NCI-H2029 (cell line): ENCODE results near the gene CA11.
A peak's percentile ranks its signal among the peaks of the same experiment; 100 is the strongest.
"Not testable (repeated sequence)": the region's sequence is repeated elsewhere in the genome, so short reads cannot be mapped to it uniquely, and the experiment has no call there.

Experiments
- DNase-seq: peaks from one replicate; lab custom pipeline; 2025; lab: John Stamatoyannopoulos, UW

CA11 gene

DNA sequence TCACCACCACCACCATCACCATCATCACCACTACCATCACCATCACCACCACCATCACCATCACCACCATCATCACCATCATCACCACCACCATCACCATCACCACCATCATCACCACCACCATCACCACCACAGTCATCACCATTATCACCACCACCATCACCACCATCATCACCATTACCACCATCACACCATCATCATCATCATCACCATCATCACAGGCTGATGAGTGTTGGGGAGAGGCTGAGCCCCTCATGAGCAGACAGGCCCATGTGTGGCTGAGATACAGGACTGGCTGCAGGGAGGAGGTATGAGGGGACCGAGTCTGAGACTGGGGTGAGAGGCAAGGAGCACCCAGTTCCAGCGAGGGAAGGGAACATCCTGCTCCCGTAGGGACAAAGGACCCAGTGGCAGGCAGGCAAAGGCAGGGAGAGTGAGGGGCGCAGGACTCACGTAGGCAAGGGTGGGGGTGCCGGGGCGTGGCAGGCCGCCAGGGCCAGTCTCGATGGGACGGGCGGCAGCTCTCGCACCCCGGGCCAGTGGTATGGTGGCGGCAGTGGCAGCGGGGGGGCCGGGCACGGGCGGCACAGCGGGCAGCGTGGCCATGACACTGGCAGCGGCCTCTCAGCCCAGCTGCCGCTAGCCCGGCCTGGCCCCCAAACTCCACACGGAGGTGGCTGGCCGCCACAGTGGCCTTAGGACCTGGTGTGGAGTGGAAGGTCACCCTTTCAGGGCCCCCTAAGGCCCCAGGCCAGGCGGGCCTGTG lies 24.1 kb upstream of the CA11 start:
- DNase-seq, result no peak

DNA sequence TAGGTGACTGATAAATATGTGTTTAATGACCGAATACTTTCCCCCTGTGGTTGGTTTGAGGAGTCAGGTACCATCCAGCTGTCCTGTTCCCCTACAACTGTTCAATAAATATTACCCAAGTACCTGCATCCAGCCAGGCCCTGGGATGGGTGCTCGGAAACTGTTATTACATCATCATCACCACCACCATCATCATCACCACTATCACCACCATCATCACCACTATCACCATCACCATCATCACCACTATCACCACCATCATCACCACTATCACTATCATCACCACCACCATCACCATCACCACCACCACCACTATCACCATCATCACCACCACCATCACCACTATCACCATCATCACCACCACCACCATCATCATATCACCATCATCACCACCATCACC lies 22.8 kb upstream of the CA11 start:
- no peak for DNase-seq

DNA sequence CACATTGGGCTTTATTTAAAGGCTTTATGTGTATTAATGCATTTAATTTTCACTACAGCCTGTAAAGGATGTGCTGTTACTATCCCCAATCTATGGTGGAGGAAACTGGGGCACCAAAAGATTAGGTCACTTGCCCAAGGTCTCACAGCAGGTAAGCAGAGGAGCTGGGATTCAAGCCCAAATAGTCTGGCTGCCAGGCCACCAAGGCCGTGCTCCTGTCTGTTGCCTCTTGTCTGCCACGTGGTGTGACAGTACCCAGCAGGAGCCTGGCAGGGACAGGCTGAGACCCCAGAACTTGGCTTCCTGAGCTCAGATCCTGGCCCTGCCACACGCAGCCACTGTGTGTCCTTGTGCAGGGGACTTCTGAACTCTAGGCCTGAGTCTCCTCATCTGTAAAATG lies 22.3 kb upstream of the CA11 start:
- DNase-seq, result no peak

DNA sequence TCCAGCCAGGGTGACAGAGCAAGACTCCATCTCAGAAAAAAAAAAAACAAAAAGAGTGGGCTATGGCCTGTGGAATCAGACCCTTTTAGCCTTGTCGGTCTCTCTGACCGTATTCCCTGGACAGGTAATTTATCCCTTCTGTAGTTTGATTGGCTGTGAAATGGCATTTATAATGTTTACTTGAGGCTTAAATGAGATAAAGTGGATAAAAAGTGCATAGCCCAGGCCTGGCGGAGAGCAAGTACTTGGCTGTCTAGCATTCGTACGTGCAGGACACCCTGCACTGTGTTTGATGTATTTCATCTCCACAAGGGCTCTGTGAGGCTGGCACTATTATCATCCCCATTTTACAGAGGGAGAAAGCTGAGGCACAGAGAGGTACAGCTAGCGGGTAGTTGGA lies 19.8 kb upstream of the CA11 start:
- DNase-seq, result no peak

DNA sequence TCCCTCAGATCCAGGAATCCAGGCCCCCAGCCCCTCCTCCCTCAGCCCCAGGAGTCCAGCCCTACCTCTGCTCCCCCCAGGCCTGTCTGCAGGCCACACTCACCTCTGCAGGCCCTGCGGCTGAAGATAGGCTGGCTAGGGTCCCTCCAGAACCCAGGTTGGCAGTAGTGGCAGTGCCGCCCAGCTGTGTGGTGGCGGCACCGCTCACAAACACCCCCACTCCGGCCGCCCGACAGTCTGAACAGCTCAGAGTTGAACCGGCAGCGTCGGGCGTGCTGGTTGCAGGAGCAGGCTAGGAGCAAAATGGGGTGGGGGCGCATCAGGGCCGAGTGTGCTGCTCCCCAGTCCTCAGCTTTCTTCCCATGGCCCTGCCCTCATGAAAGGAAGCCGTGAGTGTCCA lies 18.5 kb upstream of the CA11 start:
- DNase-seq, result no peak

DNA sequence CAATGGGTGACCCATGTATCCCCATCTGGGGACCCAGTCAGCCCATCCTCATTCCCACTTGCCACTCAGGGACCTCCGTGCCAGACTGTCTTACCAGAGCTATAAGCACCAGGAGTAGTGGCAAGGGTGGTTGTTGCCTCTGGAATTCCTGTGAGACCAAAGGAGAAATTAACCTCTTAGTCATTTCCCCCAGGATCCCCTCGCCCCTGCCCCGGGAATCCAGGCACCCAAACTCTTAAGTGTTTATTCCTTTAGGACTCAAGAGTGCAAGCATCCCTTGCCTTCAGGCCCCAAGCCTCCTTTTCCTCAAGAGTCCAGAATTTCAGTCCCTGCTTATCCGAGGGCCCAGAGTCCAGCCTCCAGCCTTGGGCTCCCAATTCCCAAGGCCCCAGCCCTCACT lies 17.7 kb upstream of the CA11 start:
- DNase-seq, result no peak

DNA sequence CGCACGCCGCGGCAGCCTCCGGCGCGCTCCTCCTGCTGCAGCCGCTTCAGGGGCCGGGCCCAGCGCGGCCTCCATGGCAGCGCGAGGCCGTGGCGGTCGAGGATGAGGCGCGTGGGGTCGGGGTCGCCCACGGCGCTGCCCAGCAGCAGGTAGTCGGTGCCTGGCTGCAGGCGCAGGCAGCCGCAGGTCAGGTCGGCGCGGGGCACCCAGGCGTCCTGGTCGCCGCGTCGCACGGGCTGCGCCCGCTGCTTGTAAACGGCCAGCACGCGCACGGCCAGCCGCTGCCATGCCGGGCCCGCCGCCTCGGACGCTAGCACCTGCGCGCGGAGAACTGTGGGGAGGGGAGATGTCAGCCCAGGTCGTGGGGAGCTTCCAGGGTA lies 15.7 kb upstream of the CA11 start:
- DNase-seq, result no peak

DNA sequence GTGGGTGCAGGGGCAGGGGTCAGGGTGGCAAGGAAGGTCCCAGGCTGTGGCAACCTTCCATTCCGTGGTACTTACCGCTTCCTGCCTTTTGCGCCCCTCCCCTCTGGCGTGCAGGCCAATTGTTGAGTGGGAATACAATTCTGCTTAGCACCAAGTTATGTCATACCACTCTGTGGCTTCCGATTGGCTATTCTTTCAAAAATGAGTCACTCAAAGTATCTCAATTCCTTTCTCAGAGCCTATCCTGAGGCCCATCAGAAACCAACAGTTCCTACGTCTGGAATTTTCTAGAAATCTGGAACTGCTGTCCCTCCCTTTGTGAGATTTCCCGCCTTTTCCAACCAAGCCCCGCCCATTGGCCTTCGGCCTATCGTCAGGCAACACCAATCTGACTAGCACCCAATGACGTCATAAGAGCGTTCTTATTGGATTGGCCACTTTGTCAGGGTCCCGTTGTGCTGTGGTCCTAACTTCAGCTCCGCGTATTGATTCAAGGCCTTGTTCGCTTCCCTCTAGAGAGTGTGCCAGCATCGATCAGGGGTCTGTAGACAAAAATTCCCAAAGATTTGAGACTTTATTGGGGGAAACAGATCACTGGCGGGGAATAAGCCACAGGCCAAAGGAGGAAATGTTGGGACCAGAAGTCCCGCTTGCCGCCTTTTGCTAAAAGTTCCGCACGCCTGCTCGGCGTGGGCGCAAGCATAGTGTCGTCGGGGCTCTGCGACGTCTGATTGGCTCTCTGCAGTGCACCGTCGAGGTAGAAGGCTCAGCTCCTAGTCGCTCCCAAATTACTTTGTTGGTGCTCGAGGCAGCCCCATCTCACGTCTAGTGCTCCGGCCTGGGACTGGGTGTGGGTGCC lies 15.1 kb upstream of the CA11 start:
- DNase-seq, result peak; percentile 98

DNA sequence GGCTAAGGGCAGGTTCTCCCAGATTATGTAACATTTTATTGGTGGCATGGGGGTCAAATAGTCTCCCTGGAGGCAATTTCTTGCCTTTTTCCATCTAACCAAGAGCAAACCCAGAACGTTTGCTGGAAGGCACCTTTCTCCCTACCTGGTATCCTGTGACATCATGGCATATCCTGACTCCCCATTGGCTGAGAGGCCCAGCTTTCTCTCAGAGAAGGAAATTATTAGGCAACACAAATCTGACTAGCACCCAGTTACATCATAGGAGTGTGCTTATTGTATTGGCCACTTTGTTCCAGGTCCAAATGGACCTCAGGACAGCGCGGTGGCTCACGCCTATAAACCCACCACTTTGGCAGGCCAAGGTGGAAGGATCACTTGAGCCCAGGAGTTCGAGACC lies 13.8 kb upstream of the CA11 start:
- DNase-seq, result no peak

DNA sequence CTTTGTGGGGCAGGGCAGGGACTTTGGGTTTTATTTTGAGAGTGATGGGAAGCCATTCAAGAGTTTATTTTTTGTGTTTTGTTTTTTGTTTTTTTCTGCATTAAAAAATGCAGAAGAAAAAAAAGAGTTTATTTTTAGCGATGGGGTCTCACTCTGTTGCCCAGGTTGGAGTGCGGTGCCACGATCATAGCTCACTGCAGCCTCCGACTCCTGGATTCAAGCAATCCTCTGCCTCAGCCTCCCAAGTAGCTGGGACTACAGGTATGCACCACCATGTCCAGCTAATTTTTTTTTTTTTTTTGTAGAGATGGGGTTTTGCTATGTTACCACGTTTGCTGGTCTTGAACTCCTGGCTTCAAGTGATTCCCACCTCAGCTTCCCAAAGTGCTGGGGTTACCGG lies 12.5 kb upstream of the CA11 start:
- no peak for DNase-seq

DNA sequence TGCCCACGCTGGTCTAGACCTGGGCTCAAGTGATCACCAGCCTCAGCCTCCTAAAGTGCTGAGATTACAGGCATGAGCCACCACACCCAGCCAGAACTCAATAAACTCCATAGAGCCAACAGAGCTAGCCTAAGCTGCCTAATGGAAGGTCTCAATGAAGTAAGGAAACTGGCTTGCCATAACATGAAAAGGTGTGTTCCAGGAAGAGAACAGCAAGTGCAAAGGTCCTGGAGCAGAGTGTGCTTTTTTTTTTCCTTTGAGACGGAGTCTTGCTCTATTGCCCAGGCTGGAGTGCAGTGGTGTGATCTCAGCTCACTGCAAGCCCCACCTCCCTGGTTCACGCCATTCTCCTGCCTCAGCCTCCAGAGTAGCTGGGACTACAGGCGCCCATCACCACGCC lies 11.8 kb upstream of the CA11 start:
- DNase-seq, result not testable (repeated sequence)

DNA sequence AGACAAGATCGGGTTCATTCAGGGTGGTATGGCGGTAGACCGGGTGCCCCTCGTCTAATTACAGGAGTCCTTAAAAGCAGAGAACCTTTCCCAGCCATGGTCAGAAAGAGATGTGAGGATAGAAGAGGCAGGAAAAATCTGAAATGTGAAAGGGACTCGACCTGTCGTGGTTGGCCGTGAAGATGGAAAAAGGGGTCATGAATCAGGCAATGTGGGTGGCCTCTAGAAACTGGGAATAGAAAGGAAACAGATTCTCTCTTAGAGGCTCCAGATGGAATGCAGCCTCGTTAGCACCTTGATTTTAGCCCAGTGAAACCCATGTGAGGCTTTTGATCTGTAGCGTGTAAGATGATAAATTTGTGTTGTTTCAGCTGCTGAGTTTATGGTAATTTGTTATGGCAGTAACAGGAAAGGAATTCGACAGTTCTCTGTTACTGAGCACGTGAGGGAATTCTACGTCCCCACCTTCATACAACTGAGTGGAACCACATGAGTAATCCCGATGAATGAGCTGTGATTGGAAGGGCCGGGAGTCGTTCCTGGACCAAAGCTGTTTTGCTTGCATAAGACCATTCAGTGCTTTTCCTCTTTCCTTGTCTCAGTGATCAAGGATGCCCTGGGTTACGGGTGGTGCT lies 11.0 kb upstream of the CA11 start:
- no peak for DNase-seq

DNA sequence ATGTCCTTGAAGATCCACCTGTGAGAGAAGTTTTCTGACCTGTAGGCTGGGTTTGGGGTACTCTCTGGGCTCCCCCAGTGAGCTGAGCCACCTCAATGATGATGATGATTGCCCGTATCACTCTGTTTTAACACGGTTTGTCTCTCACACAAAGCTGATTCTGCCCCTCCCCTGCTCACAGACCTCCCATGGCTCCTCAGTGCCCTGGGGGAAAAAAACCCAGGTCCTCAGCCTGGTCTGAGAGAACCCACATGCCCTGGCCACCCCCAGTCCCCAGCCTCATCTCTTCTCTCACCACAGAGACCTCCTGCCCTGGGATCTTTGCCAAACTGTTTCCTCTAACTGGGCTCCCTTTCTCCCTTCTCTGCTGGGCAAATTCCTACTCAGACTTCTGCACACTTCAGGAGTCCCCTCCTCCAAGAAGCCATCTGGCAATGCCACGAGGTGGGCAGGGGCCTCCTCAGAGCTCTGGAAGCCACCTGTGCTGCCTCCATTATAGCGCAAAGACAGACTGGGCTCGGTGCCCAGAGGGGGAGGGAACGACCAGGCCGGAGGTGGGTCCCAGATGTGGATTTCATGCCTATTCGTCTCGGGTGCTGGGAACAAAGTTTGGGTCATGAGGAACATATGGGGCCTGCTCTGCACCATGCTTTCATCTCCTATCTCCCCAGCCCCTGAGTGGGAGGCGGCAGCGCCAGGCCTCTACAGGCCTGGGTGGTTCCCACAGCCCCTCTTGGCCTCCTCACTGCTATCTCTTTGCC lies 8.5 kb upstream of the CA11 start:
- no peak for DNase-seq

DNA sequence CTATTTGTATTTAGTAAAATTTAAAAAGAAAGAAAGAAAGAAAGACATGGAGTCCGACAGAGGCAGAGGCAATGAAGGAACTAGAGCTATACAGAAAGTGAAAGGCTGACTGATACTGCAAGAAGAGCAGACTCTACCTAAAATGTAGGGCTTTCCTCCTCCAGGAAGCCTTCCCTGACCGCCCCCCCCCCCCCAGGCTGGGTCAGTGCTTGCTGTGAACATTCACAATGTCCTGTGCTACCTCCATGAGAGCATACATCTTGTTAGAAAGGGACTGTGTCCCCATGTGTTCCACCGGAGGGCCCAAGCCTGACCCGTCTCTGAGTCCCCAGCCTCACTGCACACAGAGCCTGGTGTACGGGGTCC lies 5.7 kb upstream of the CA11 start:
- DNase-seq, result no peak

DNA sequence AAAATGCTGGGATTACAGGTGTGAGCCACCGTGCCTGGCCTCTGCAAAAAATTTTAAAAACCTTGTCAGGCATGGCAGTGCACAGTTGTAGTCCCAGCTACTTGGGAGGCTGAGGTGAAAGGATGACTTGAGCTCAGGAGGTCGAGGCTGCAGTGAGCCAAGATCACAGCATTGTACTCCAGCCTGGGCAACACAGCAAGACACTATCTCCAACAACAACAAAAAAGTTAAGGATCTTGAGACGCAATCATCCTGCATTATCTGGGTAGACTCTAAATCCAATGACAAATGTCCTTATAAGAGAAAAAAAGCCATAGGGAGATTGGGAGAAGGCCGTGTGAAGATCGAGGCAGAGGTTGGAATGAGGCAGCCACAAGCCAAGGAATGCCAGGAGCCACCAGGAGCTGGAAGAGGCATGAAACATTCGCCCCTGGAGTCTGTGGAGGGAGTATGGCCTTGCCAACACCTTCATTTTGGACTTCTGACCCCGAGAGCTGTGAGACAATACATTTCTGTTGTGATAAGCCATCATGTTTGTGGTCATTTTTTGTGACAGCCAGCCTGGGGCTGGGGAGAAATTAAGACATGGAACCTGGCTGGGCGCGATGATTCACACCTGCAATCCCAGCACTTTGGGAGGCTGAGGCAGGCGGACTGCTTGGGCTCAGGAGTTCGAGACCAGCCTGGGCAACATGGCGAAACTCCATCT lies 5.1 kb upstream of the CA11 start:
- no peak for DNase-seq

DNA sequence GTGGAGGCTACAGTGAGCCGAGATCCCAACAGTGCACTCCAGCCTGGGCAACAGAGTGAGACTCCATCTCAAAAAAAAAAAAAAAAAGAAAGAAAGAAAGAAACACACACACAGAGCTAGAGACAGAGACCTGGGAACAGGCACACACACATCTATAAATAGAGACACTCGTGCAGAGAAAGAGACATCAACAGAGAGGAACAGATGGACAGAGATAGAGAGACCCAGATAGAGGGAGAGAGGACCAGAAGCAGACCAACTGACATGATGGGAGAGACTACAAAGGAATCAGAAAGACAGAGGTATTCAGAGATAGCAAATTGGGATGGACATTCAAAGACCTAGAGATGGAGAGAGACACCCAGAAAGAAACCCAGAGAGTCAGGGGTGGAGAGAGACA lies 2.1 kb upstream of the CA11 start:
- no peak for DNase-seq

DNA sequence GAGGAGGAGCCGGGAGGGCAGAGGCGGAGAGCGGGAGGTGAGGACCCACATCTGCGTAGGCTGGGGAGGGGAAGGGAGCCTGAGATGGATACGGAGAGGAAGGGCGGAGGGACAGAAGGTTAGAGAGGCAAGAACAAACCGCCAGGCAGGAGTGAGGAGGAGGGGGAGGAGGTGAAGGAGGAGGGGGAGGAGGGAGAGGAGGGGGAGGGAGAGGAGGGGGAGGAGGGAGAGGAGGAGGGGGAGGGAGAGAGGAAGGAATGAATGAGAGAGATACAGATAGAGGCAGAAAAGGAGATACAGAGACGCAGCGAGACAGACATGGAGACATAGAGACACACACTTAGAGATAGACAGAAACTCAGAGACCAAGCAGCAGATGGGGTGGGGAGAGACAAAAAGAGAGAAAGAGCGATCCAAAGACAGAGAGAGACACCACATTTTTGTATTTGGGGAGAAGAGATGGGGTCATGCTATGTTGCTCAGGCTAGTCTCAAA lies 782 bp upstream of the CA11 start:
- peak; percentile 83 for DNase-seq

DNA sequence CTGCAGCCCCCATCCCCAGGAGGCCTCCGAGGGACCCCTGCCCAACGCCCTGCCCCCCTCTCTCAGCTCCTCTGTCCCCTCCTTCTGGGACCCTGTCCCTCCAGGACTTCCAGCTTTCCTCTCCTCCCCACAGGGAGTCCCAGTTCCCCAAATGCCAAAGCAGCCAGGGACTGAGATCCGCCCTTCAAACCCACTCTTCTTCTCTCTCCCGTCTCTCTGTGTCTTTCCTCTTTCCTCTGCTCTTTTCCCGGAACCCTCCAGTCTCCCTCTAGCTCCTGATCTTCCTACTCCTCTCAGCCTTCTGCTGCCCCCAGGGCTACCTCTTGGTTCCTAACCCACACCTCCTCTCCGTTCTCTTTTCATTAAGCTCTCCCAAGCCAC lies 377 bp downstream of the CA11 start:
- DNase-seq, result no peak

DNA sequence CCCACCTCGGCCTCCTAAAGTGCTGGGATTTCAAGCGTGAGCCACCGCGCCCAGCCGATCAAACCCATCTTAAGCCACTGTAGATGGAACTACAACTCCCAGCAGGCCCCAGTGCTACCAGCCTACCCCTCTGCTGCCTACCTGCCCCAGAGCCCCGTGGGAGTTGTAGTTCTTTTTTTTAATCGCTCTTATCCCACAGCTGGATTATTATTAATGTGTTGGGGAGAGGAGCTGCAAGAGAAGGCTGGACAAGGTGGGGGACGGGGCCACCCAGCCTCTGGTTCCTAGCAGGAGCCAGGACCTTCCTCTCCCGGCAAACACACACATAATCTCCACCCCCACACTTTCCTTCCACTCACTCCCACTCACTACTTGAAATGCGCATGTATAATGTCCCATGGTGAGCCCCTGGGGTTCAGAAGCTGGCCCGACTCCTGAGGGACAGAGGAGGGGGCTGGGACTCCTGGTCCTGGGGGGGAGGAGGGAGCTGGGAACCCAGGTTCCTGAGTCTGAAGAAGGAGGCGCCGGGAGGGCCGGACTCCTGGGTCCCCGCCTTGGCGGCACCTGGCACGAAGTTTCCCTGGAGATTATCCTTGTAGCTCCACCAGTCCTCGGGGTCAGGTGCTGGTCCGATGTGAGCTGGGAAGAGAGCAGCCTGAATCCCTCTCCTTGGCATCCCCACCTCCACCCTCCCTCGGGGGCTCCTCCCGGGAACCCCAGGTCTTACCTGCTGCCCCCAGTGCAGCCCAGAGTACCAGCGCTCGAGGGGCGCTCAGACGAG lies 958 bp downstream of the CA11 start:
- peak; percentile 67 for DNase-seq

DNA sequence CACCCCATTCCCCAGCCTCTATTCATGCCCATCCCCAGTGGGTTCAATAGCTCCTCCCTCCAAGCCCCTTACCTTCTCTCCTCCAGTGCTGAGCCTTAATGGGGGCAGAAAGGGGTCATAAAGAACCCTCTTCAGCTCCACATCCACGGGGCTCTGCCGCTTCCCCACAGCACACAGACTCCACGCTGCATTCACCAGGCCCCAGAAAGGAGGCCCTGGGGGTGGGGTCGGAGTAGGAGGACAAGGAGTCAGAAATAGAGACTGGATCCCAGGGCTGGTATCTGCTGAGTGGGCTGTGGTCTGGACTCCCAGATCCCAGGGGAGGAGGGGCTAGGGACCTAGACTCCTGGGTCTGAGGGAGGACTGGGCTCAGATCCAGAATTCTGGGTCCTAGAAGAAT lies 1.6 kb downstream of the CA11 start:
- no peak for DNase-seq

DNA sequence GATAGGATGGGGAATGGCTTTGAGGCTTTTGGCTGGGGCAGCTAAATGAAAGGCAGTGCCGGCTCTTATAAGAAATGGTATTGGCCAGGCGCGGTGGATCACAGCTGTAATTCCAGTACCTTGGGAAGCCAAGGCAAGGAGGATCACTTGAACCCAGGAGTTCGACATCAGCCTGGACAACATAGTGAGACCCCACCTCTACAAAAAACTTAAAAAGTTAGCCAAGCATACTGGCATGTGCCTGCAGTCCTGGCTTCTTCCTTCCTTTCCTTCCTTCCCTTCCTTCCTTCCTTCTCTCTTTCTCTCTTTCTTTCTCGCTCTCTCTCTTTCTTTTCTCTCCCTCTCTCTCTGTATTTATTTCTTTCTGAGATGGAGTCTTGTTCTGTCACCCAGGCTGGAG lies 3.1 kb downstream of the CA11 start:
- DNase-seq, result no peak
